H1 (cell line): Measurements from ENCODE around the gene SHISA8. TPM values are rescaled to one million over a fixed set of nuclear protein-coding genes. Genes with fewer than 3 reads are reported as not detected.

ENCODE experiments used
- CTCF ChIA-PET: fragments of 300-600 bp; sonication (Branson Sonifier 250); formaldehyde crosslinking; loops from one replicate; lab custom pipeline; 2021; ENCODE audit not compliant: partially characterized antibody; lab: Charles Lee
- POLR2A ChIA-PET: fragments of 300-600 bp; sonication (Branson Sonifier 250); formaldehyde crosslinking; loops from one replicate; lab custom pipeline; 2021; ENCODE audit warnings: inconsistent platforms; ENCODE audit not compliant: partially characterized antibody; lab: Charles Lee
- DNase-seq, 2 experiments: peaks; one replicate each; pipeline versions ENCODE4 v3.0.0 to v3.0.0-alpha.2; 2010 to 2022; ENCODE audit warnings: low spot score in 2 of 2, low read depth in 1 of 2, mixed read lengths in 1 of 2
- FAIRE-seq: peaks from 2 replicates; lab custom pipeline; 2011; peaks lifted over from hg19 to GRCh38; lab: Jason Lieb, UNC
- H2AFZ ChIP-seq: 2 replicates; pipeline ENCODE4 v1.8.1; 2012; ENCODE audit warnings: low read length, inconsistent platforms
- H2AK5ac ChIP-seq: 2 replicates; pipeline ENCODE4 v1.6.1; 2013; ENCODE audit warnings: low read depth, low read length
- H2BK120ac ChIP-seq: replicated peaks from 2 replicates; pipeline ENCODE3; 2013; ENCODE audit warnings: low read depth, low read length, inconsistent platforms
- H2BK12ac ChIP-seq: 2 replicates; pipeline ENCODE4 v1.6.1; 2013; ENCODE audit warnings: low read depth, low read length
- H2BK15ac ChIP-seq: 2 replicates; pipeline ENCODE4 v1.6.1; 2013; ENCODE audit warnings: low read length
- H2BK20ac ChIP-seq: 2 replicates; pipeline ENCODE4 v1.6.1; 2013; ENCODE audit warnings: low read length
- H2BK5ac ChIP-seq: 2 replicates; pipeline ENCODE4 v1.6.1; 2013; ENCODE audit warnings: low read depth, low read length
- H3K14ac ChIP-seq: 2 replicates; pipeline ENCODE4 v1.6.1; 2013; ENCODE audit warnings: inconsistent platforms; ENCODE audit not compliant: insufficient read length
- H3K18ac ChIP-seq: 2 replicates; pipeline ENCODE4 v1.6.1; 2013; ENCODE audit warnings: low read length; ENCODE audit errors: extremely low read depth
- H3K23ac ChIP-seq: 2 replicates; pipeline ENCODE4 v1.6.1; 2013; ENCODE audit warnings: inconsistent platforms; ENCODE audit not compliant: insufficient read length
- H3K23me2 ChIP-seq: 2 replicates; pipeline ENCODE4 v1.6.1; 2013; ENCODE audit warnings: low read depth, low read length
- H3K27ac ChIP-seq: 2 replicates; pipeline ENCODE4 v1.6.1; 2011; ENCODE audit warnings: low read depth, low read length, inconsistent platforms
- H3K27me3 ChIP-seq, 4 experiments: replicated peaks in 1 of 4; 1 replicate in 1 of 4; 2 replicates in 3 of 4; pipeline versions ENCODE4 v1.6.1 to v1.8.1; 2011 to 2013; ENCODE audit warnings: low read length in 3 of 4, mild to moderate bottlenecking in 3 of 4, inconsistent platforms in 2 of 4, mixed read lengths in 2 of 4, moderate library complexity in 1 of 4; ENCODE audit not compliant: control insufficient read depth in 3 of 4, insufficient read depth in 3 of 4; ENCODE audit errors: extremely low read depth in 1 of 4
- H3K36me3 ChIP-seq, 4 experiments: 2 replicates each; pipeline versions ENCODE4 v1.6.1 to v1.8.1; 2011 to 2013; ENCODE audit warnings: mild to moderate bottlenecking in 4 of 4, low read length in 3 of 4, moderate library complexity in 2 of 4, control low read depth in 1 of 4, inconsistent platforms in 1 of 4; ENCODE audit not compliant: insufficient read depth in 4 of 4, control insufficient read depth in 2 of 4
- H3K4ac ChIP-seq: replicated peaks from 2 replicates; pipeline ENCODE3; 2013; ENCODE audit warnings: low read length, low read depth, mixed read lengths, inconsistent platforms; ENCODE audit not compliant: insufficient read length
- H3K4me1 ChIP-seq, 4 experiments: replicated peaks in 1 of 4; 1 replicate in 1 of 4; 2 replicates in 3 of 4; pipeline versions ENCODE4 v1.6.1 to v1.8.1; 2011 to 2013; ENCODE audit warnings: low read length in 3 of 4, inconsistent platforms in 2 of 4, mixed read lengths in 1 of 4; ENCODE audit not compliant: insufficient read depth in 4 of 4, control insufficient read depth in 3 of 4
- H3K4me2 ChIP-seq, 2 experiments: 2 replicates each; pipeline versions ENCODE4 v1.6.1 to v1.8.1; 2011 to 2013; ENCODE audit warnings: low read depth in 2 of 2, low read length in 2 of 2, control low read depth in 1 of 2, inconsistent platforms in 1 of 2, mild to moderate bottlenecking in 1 of 2; ENCODE audit not compliant: insufficient read depth in 1 of 2
- H3K4me3 ChIP-seq, 4 experiments: fragments of 200-600, 300-600 bp in 1 of 4; sonication (generic), shearing (Covaris generic), sonication (Bioruptor Twin) in 1 of 4; 2 replicates each; pipeline versions ENCODE4 v1.5.1 to v1.8.1; 2011 to 2016; ENCODE audit warnings: low read length in 4 of 4, low read depth in 3 of 4, control low read depth in 2 of 4, inconsistent platforms in 2 of 4, mild to moderate bottlenecking in 2 of 4, mixed read lengths in 1 of 4, moderate library complexity in 1 of 4; ENCODE audit not compliant: insufficient read depth in 2 of 4; ENCODE audit errors: extremely low read depth in 1 of 4
- H3K56ac ChIP-seq: replicated peaks from 2 replicates; pipeline ENCODE3; 2013; ENCODE audit warnings: low read depth, mild to moderate bottlenecking, mixed read lengths, low read length, inconsistent platforms; ENCODE audit not compliant: insufficient read length
- H3K79me1 ChIP-seq: 2 replicates; pipeline ENCODE4 v1.6.1; 2013; ENCODE audit warnings: low read depth, low read length, control low read depth
- H3K79me2 ChIP-seq, 2 experiments: 2 replicates each; pipeline versions ENCODE4 v1.6.1 to v1.8.1; 2012 to 2013; ENCODE audit warnings: low read length in 2 of 2, mild to moderate bottlenecking in 2 of 2, inconsistent platforms in 1 of 2; ENCODE audit not compliant: insufficient read depth in 2 of 2, control insufficient read depth in 1 of 2
- H3K9ac ChIP-seq, 4 experiments: replicated peaks in 1 of 4; 1 replicate in 1 of 4; 2 replicates in 3 of 4; pipeline versions ENCODE4 v1.6.1 to v1.8.1; 2011 to 2013; ENCODE audit warnings: low read depth in 3 of 4, low read length in 3 of 4, control low read depth in 2 of 4, mild to moderate bottlenecking in 2 of 4, moderate library complexity in 2 of 4, inconsistent platforms in 1 of 4; ENCODE audit errors: extremely low read depth in 1 of 4
- H3K9me3 ChIP-seq, 2 experiments: 2 replicates each; pipeline versions ENCODE4 v1.6.1 to v1.8.1; 2012 to 2013; ENCODE audit warnings: mild to moderate bottlenecking in 2 of 2, moderate library complexity in 2 of 2, control low read depth in 1 of 2, inconsistent platforms in 1 of 2, low read depth in 1 of 2, low read length in 1 of 2, mixed read lengths in 1 of 2; ENCODE audit not compliant: insufficient read depth in 2 of 2
- H4K20me1 ChIP-seq, 2 experiments: replicated peaks in 1 of 2; 2 replicates each; pipeline versions ENCODE3 to v1.8.1; 2011 to 2013; ENCODE audit warnings: inconsistent platforms in 2 of 2, low read length in 2 of 2, mild to moderate bottlenecking in 1 of 2; ENCODE audit not compliant: insufficient read depth in 2 of 2, control insufficient read depth in 1 of 2
- H4K5ac ChIP-seq: 2 replicates; pipeline ENCODE4 v1.6.1; 2013; ENCODE audit warnings: low read length, low read depth, mixed read lengths, inconsistent platforms; ENCODE audit not compliant: insufficient read length
- H4K8ac ChIP-seq: 2 replicates; pipeline ENCODE4 v1.8.0; 2013; ENCODE audit warnings: mild to moderate bottlenecking, moderate library complexity, low read length, inconsistent platforms; ENCODE audit not compliant: insufficient read depth; ENCODE audit errors: extremely low read depth
- H4K91ac ChIP-seq: replicated peaks from 2 replicates; pipeline ENCODE3; 2013; ENCODE audit warnings: low read length, mixed read lengths, inconsistent platforms; ENCODE audit not compliant: insufficient read length
- WGBS, 2 experiments: shearing (Covaris generic) in 1 of 2; methylation state at CpG; one replicate each; pipeline versions ENCODE4 v1.1.6 to v1.1.7; 2013 to 2015; ENCODE audit warnings: low lambda C conversion rate in 2 of 2, mixed read lengths in 2 of 2, inconsistent platforms in 1 of 2, low coverage in 1 of 2, missing lambda C conversion rate in 1 of 2; ENCODE audit not compliant: insufficient replicate concordance in 2 of 2, insufficient coverage in 1 of 2, insufficient read length in 1 of 2; ENCODE audit errors: extremely low coverage in 1 of 2, missing lambda C conversion rate in 1 of 2; 5-methylcytosine and 5-hydroxymethylcytosine counted together
- polyA plus RNA-seq, 7 experiments: library from polyadenylated mRNA; depleted of rRNA in 3 of 7; stranded (reverse) in 5 of 7; unstranded in 2 of 7; fragments of >200 nt in 5 of 7; fragments of 200-250 nt in 2 of 7; gene quantifications; 1 replicate in 5 of 7; 2 replicates in 1 of 7; 4 replicates in 1 of 7; pipeline versions ENCODE4 v1.2.1 to v1.2.3, GENCODE V29; 2011 to 2013; ENCODE audit warnings: missing spikeins in 2 of 7, mixed read lengths in 2 of 7
- total RNA-seq: library from RNA; stranded (reverse); fragmentation: NEBNext Ultra II Directional; extraction: Animal tissue kit (Norgen Biotek cat#: 25700); gene quantifications from 2 replicates; pipeline ENCODE4 v1.2.1, GENCODE V29; 2021
- TF ChIP-seq, protein P1 (sequence below): IDR thresholded peaks from 2 replicates; pipeline ENCODE4 v1.6.1; 2012; ENCODE audit warnings: low read length, inconsistent platforms

SHISA8 gene
- total and polyA plus RNA-seq, 2 of the 8 experiments (the other 6 are each of a cell fraction or from before 2014, with no cell fraction given), result 0.14 to 0.89 TPM

DNA sequence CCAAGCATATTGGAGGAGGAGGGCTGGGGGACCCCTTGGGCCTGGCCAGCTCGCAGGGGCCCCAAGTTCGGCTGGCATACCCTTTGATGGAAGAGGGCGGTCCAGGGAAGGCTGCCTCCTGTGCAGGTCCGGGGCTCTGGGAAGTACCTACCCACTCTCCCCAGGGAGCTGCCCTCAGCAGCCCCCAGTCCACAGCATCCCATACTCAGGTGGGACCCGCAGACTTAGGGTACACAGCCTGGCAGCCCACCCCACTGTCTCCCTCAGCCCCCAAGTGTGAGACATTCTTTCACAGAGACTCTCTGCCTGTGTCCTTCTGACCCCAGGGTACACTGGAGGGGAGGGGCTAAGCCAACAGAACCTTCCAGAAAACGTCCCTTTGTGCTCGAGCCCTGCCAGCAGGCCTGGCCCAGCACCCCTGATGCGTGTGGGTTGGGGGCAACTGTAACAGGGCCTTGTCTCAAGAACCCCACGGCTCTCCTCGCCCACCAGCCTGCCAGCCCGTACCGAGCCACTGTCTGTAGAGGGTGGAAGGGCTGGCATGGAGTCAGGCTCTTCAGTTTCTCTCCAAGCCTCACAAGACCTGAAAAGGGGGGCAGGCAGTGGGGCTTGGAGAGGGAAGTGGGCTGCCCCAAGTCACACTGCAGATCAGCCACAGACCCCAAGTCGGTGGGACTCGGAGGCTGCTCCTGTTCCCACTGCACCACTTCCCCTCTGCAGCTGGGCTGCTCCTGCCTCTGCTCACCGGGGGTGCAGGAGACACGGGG lies 18.7 kb upstream of the SHISA8 start:
- H3K27ac ChIP-seq, result no peak overlapping the region
- 87% methylated on average over 14 of the region's 16 CpGs; no CpG with 5 or more reads in 1 of the 2 experiments for WGBS, 2 experiments

More for the DNA sequence above, 18.7 kb upstream of the SHISA8 start:
- H3K27me3 ChIP-seq, result peaks cover 0 to 3% (median 1%) of the 10 kb centered on the region in 4 experiments; a peak in 3 of 7 replicates
- no peaks in the 10 kb centered on the region for H3K23me2 ChIP-seq
- no peak overlapping the region for H3K4me3 ChIP-seq
- no peak overlapping the region for H2AK5ac ChIP-seq
- no peak overlapping the region for H3K4me2 ChIP-seq
- no peak overlapping the region for H4K5ac ChIP-seq
- TF ChIP-seq, protein P1, sequence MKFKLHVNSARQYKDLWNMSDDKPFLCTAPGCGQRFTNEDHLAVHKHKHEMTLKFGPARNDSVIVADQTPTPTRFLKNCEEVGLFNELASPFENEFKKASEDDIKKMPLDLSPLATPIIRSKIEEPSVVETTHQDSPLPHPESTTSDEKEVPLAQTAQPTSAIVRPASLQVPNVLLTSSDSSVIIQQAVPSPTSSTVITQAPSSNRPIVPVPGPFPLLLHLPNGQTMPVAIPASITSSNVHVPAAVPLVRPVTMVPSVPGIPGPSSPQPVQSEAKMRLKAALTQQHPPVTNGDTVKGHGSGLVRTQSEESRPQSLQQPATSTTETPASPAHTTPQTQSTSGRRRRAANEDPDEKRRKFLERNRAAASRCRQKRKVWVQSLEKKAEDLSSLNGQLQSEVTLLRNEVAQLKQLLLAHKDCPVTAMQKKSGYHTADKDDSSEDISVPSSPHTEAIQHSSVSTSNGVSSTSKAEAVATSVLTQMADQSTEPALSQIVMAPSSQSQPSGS, result no peak
- no peak overlapping the region for H2BK5ac ChIP-seq
- no peaks in the 10 kb centered on the region for H3K79me1 ChIP-seq
- no peak for FAIRE-seq
- H2AFZ ChIP-seq, result no peak overlapping the region
- H4K8ac ChIP-seq, result no peak overlapping the region
- ChIA-PET CTCF (interaction anchor here (1.2 to 1.6 kb wide), 3 partner anchors 8 to 236 kb away, joined by 3 to 8 read pairs (median 4); no protein-coding TSS in a partner anchor), POLR2A (interaction anchor here (0.6 to 3.6 kb wide), 8 partner anchors 8 to 169 kb away, joined by 3 to 15 read pairs (median 4); partner anchors contain the start of genes CENPM and SHISA8)
- H4K20me1 ChIP-seq, result peaks cover 10 to 13% of the 10 kb centered on the region in 2 experiments
- peaks cover 2 to 9% (median 2%) of the 10 kb centered on the region in 4 experiments; a peak in 6 of 8 replicates for H3K36me3 ChIP-seq
- H3K14ac ChIP-seq, result no peak overlapping the region
- H3K79me2 ChIP-seq, result no peaks in the 10 kb centered on the region
- no peak overlapping the region for H2BK12ac ChIP-seq
- peaks cover 0 to 7% (median 3%) of the 10 kb centered on the region in 4 experiments; a peak in 3 of 7 replicates for H3K4me1 ChIP-seq
- DNase-seq, result no peak
- no peak overlapping the region for H3K18ac ChIP-seq
- no peak overlapping the region for H4K91ac ChIP-seq
- H2BK120ac ChIP-seq, result no peak overlapping the region
- no peak overlapping the region for H3K56ac ChIP-seq
- no peak overlapping the region for H2BK20ac ChIP-seq
- no peak overlapping the region for H3K23ac ChIP-seq
- H3K9me3 ChIP-seq, result no peaks in the 10 kb centered on the region
- no peak overlapping the region for H2BK15ac ChIP-seq
- no peak overlapping the region for H3K9ac ChIP-seq
- H3K4ac ChIP-seq, result no peak overlapping the region
